HS-27A (cell line): ENCODE data around the gene DET1.
"Not testable (repeated sequence)": the region's sequence is repeated elsewhere in the genome, so short reads cannot be mapped to it uniquely, and the experiment has no call there.

Source experiments
- DNase-seq: peaks from one replicate; pipeline ENCODE4 v3.0.0-alpha.2; 2012; ENCODE audit warnings: low read depth, missing footprints

Gene DET1

GRCh38 chr15:88540350-88540749, 6.1 kb downstream of the DET1 start:
- not testable (repeated sequence) for DNase-seq

- no peak for DNase-seq
Observed at GRCh38 chr15:88539441-88539840, 7.0 kb downstream of the DET1 start.

- DNase-seq, result no peak
Observed at GRCh38 chr15:88538972-88539371, 7.5 kb downstream of the DET1 start.

- DNase-seq, result no peak
Observed at GRCh38 chr15:88537591-88538317, 8.7 kb downstream of the DET1 start.

- no peak for DNase-seq
Observed at GRCh38 chr15:88535607-88536313, 10.7 kb downstream of the DET1 start.

- no peak for DNase-seq
Observed at GRCh38 chr15:88535100-88535499, 11.4 kb downstream of the DET1 start.

GRCh38 chr15:88533376-88533775, 13.1 kb downstream of the DET1 start:
- no peak for DNase-seq

GRCh38 chr15:88529021-88529630, 17.4 kb downstream of the DET1 start:
- DNase-seq, result no peak

- DNase-seq, result no peak
Observed at GRCh38 chr15:88526247-88526879, 20.1 kb downstream of the DET1 start.

- DNase-seq, result no peak
Observed at GRCh38 chr15:88525418-88525817, 21.1 kb downstream of the DET1 start.

GRCh38 chr15:88524094-88524493, 22.4 kb downstream of the DET1 start:
- not testable (repeated sequence) for DNase-seq

GRCh38 chr15:88518903-88519302, 27.6 kb downstream of the DET1 start:
- no peak for DNase-seq

- no peak for DNase-seq
Observed at GRCh38 chr15:88513195-88513594, 33.3 kb downstream of the DET1 start.

GRCh38 chr15:88512601-88513000, 33.9 kb downstream of the DET1 start:
- DNase-seq, result no peak

- DNase-seq, result no peak
Observed at GRCh38 chr15:88512078-88512477, 34.4 kb downstream of the DET1 start.

GRCh38 chr15:88511161-88511560, 35.3 kb downstream of the DET1 start:
- DNase-seq, result no peak

GRCh38 chr15:88509964-88510363, 36.5 kb downstream of the DET1 start:
- no peak for DNase-seq

GRCh38 chr15:88509321-88509720, 37.2 kb downstream of the DET1 start:
- no peak for DNase-seq

- no peak for DNase-seq
Observed at GRCh38 chr15:88506628-88507027, 39.9 kb downstream of the DET1 start.

- no peak for DNase-seq
Observed at GRCh38 chr15:88505721-88506120, 40.8 kb downstream of the DET1 start.

GRCh38 chr15:88504445-88504844, 42.0 kb downstream of the DET1 start:
- DNase-seq, result no peak

GRCh38 chr15:88498996-88499395, 47.5 kb downstream of the DET1 start:
- no peak for DNase-seq
